CD4-positive, alpha-beta T cell treated with Interleukin-2 at 100 ng/mL for 4 hours (primary cell): ENCODE data around the gene TPPP.

ENCODE experiments used
- DNase-seq: peaks from one replicate; pipeline ENCODE4 v3.0.0-alpha.2; 2020; ENCODE audit warnings: low spot score

Gene TPPP

GRCh38 chr5:677131-678101 is 15.7 kb downstream of the TPPP start:
- no peak for DNase-seq

DNA sequence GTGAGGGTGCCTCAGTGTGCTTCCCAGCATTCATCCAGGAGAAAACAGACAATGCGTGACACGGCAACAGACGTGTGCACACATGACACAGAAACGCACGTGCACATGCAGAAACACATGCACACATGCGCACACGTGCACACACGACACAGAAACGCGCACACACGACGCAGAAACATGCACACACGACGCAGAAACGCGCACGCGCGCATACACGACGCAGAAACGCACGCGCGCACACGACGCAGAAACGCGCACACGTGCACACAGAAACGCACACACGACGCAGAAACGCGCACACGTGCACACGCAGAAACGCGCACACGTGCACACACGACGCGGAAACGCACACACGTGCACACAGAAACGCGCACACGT is 16.5 kb downstream of the TPPP start:
- DNase-seq = no peak

GRCh38 chr5:675871-676698 is 17.1 kb downstream of the TPPP start:
- DNase-seq = no peak

DNA sequence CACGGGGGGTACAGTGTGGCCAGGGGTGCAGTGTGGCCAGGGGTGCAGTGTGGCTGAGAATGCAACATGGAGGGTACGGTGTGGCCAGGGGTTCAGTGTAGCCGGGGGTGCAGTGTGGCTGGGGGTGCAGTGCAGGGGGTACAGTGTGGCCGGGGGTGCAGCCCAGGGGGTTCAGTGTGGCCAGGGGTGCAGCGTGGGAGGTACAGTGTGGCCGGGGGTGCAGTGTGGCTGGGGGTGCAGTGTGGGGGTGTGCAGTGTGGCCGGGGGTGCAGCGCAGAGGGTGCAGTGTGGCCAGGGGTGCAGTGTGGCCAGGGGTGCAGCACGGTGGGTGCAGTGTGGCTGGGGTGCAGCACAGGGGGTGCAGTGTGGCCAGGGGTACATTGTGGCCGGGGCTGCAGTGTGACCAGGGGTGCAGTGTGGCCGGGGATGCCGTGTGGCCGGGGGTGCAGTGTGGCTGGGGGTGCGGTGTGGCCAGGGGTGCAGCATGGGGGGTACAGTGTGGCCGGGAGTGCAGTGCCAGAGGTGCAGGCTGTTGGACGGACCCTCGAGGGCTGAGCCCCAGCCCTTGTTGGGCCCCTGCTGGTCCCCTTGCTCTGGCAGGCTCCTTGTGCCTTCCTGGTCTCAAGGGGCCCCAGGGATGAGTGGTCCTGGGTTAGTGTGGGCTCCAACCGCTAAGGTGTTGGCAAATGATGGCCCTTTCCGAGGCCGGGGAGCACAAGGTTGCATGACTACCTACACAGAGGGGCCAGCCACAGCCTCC is 17.9 kb downstream of the TPPP start:
- no peak for DNase-seq

GRCh38 chr5:674630-675011 is 18.5 kb downstream of the TPPP start:
- no peak for DNase-seq

DNA sequence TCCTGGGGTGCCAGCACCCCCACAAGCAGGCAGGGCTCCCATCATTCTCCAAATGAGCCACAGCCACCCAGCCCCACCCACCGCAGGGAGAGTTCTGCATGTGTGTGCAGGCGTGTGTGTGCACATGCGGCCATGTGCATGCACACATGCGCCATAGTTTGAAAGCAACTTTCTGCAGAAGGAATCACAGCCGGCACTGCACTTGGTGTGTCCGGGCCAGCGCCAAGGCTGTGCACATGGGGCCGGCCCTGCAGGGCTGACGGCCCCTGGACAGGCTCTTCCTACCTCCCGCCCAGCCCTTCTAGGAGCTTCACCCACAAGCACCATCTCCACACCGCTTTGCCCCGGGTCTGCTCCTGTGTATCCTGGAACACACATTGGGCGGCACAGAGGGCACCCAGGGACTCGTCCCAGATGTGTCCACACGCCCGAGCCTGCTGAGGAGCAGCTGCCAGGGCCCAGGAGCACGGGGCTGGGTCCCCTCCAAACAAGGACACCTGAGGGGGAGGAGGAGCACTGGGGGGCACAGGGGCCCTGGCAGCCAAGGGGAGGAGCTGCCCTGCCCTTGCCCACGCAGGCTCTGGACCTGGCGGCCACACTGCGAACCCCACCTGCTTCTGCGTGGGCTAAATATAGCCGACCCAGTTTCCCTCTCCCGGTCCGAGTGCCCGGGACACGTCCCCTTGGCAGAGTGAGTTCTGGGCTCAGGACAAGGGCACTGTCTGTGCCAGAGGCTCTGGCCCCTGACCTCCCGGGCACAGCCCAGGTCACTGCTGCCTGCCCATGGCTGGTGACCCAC is 19.1 kb downstream of the TPPP start:
- DNase-seq = no peak

DNA sequence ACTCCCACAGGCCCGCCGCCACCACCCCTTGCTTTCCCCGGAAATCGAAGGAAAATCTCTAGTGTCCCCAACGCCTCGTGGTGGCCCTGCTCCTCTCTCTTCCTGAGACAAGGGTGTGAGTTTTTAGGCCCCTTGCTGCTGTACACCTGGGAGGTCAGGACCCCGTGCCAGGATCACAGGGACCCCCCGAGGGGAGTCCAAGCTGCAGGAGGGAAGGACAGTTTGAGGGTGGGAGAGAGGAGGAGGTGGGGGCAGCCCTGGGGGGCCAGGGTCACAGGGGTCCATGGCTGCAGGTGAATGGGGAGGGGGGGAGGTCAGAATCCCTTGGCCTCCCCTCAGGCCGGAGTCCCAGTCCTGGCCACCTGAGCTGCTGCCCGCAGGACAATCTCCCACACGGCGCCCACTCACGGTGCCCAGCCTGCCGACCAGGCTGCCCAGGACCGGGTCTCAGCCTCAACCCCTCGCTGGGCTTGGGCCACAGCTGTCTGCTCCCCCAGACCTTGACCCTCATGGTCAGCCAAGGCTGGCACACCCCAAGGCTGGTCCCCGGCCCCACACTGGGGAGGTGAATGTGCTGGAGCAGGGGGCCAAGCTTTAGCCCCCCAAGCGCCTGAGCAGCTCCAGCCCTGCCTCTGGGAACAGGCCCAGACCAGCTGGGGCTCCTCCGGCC is 19.9 kb downstream of the TPPP start:
- DNase-seq = no peak

DNA sequence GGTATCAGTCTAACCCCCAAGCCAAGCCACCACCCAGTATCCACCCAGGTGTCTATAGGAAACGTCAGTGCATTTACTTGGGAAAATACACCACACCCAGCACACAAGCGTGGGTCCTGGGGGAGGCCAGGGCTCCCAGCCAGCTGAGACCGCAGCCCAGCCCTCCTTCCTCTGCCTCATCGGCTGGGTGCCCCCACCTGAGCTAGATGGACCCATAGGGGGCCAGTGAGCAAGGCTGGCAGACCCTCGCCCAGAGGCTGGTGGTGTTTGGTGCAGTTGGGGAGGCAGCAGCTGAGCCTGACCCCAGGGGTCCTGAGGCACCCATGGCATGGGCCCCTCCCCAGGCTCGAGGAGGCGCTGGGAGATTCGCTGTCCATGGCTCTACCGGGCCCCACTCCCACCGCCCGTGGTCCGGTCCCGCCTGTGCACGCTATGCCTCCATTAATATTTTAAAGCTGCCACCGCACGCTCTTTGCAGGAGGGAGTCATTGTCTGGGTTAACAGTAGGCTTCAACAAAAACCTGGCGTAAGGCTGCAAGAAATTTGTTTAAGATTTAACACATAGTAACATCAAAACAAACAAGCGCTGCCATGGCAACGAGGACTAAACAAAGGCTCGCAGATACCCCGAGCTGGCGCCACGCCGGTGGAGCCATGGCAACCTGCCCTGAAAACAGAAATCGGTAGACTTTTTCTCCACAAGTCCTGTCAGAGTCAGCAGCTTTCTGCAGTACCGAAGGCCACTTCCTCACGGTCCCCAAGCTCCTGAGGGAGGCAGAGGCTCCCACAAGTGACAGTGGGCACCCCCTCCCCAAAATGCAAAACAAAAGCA is 20.6 kb downstream of the TPPP start:
- peak; percentile 95 for DNase-seq

DNA sequence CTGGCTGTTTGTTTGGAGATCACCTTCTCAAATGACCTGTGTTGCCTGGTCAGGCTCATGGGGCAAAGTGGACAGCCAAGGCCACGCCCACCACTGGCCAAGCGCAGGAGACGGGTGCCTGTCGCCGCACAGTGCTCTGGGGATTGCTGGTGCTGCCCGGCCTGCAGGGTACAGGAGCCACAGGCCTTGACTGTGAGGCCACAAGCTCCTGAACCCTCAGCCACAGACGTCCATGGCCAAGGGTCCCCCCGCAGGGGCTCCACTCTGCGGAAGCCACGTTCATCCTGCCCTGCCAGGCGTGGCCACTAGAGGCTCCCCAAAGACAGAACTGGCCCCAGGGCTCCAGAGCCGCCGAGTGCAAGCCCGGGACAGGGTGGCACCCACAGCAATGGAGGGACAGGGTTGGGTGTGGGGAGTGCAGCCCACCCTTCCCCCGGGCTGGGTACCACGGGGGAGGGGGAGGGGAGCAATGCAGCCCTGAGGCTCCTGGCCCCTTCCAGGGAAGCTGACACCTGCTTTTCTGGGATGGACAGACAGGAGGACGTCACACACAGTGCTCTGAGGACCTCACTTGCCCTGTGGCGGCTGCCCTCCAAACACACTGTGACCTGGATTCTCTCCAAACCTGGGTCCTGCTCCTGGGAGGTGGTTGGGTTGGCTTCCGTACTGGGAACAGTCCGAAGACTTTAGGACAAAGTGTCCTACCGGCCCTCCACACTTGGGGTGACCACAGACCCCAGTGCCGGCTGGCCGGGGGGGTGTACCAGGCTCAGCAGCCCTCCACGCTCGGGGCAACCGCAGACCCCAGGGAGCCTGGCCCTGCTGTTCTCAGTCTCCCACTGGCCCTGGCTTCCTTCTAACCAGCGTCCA is 21.5 kb downstream of the TPPP start:
- DNase-seq = peak; percentile 77

DNA sequence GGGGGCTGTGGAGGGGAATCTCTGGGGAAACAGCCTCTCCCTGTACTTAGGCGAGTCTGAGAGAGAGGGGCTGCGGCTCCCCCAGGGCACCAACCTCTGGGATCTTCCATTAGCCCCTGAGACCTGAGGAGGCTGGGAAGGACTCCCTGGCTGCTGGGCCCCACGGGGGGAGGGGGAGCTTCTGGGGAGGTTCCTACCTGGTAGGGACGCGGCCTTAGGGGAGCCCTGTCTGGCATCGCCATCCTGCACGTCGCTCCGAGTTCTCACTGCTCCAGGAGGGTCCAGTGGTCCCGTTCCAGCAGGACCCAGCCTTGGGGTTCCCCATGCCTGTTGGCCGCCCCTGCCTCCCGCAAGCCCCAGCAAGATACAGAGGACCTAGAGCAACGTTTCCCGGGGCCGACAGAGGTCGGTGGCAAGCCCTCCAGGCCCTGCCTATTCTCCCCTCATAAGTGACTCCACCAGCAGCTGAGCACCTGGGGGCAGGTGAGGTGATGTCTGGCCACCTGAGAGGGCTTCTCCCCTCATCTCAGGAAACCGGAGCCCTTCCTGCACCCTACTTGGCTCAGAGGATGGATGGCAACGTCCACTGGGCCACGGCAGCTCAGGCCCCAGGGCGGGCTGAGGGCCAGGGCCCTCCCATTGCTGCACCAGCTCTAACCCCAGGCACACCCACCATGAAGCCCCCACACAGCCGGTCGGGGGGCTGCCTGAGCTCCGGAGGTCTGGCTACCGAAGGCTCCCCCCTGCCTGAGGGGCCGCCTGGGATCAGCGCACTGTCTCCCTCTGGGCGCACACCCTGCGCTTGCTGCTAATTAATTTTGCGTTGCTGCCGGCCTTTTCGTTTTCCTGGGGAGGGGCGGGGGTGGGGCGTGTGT is 22.5 kb downstream of the TPPP start:
- DNase-seq = no peak

DNA sequence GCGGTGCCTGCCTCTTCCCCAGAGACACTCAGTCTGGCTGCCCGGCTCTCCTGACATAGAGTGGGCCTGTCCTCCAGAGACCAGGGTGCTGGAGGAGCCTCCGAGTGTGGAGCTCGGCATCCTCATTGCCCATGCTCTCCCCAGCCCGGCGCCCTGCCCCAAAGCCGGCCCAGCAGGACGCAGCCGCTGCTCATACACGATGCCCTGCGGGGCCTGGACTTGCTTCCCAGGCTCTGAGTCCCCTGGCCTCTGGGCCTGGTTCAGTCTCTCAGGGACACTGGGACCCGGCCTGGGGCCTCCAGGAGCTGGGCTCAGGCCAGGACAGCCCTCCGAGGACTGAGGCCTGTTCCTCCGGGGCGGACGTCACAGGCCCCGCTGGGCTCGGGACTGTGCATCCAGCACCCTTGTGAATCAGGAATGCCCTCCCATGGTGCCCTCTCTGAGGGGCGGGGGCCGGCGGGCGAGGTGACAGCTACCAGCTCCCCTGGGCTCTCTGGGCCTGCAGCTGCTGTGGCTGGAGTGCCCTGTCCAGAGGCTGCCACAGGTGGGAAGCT is 23.2 kb downstream of the TPPP start:
- no peak for DNase-seq

DNA sequence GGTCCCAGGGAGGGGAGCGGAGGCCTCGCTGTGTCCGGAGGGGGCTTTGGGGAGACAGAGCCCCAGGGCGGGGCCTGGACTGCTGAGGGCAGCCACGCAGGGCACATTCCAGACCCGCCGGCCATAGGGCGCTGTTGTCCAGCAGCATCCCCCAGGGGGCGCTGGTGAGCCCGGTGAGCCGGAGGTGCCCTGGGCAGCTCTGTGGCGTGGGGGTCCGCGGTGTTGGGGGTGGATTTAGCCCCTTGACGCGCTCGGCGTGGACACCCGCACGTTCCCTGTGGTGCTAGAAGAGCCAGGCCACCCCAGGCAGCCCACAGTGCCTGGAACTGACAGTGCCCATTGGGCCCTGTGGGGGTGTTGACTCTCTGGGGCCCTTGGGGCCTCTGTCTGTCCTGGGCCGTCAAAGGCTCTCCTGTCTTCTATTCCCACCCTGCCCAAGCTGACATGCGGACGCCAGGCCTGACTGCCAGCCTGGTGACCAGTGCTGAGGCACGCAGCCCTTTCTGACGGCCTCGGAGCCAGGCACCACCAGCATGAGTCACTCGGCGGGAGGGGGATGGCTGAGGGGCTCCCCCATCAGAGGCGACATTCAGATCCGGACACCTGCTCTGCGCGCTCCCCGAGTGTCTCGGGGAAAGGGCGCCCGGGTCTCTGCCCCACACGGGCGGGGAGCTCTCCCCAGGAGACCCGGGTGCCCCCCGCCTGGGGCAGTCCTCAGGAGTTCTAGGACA is 23.9 kb downstream of the TPPP start:
- DNase-seq = peak; percentile 45

GRCh38 chr5:668283-668995 is 24.7 kb downstream of the TPPP start:
- no peak for DNase-seq

DNA sequence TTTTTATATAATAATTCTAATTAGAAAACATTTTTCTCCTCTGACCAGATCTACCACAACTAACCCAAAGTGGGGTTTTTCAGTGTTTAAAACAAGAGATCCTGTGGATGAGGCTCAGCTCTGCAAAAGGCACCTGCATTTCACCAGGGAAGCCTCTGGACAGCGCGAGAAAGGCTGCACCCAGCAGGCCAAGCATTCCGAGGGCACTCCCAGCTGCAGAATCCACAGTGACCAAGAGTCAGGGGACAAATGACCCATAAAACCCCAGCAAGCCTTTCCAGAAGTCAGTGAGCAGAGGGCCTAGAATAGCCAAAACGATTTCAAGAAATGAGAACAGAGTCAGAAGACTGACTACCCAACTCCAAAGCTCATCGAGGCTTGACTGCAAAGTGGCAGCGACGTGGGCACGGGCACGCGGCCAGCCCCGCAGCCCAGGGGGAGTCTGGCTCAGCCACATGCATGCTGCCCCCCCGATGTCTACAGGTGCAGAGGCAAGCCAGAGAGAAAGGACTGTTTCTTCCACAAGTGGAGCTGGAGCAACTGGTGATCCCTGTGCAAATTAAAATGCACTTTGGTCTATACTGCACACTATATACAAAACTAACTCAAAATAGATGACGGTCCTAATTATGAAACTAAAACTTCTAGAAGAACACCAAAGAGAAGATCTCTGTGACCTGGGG is 26.2 kb downstream of the TPPP start:
- DNase-seq = no peak

DNA sequence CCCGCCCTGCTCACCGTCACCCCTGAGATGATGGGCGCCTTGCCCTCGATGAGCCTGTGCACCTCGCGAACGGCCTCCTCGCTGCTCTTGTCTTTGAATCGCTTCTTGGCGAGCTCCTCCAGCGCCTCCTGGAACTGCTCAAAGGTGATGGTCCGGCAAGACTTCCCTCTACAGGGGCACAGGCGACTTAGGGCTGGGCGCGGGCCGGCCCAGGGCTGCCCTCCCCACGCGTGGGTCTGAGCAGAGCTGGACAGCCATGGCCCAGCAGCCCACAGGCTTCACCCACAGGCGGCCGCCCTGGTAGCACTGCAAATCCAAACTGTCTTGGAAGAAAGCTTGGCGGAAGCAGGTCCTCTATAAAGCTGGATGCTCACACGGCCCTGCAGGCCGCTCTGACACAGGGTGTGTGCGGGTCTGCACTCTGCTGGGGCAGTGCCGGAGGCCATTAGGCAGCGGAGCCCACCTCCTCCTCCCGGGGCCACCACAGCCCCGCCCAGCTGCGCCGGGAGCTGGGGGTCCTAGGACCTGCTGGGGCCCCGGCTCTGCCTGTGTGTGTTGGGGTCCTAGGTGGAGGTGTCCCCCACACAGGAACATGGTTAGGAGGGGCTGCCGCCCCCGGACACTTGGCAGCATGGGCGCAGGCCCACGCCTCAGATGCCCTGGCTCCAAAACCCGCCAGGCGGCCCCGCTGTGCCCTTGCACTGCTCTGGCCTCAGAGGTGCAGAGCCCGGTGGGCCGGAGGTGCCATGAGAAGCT is 27.0 kb downstream of the TPPP start:
- DNase-seq = no peak
